Tibial nerve (tissue), 4 donors: Measurements from ENCODE around the gene DAPK1. TPM values are rescaled to one million over a fixed set of nuclear protein-coding genes. Genes with fewer than 3 reads are reported as not detected.

Experiments used
- DNase-seq, 2 donors: peaks; one replicate each; pipeline ENCODE4 v3.0.0-alpha.2; 2019; ENCODE audit warnings: low spot score in 2 of 2
- H3K27ac ChIP-seq, 4 donors: fragments of 200-600 bp; sonication (generic) in 3 of 4; one replicate each; pipeline ENCODE4 v1.5.1; 2017 to 2019; ENCODE audit warnings: mild to moderate bottlenecking in 1 of 4
- H3K27me3 ChIP-seq, 2 donors: fragments of 200-600 bp; sonication (generic) in 1 of 2; one replicate each; pipeline versions ENCODE4 v1.5.1 to v1.6.0; 2017 to 2019
- H3K36me3 ChIP-seq, 3 donors: fragments of 200-600 bp; sonication (generic); one replicate each; pipeline ENCODE4 v1.5.1; 2018 to 2019
- H3K4me1 ChIP-seq, 4 donors: fragments of 200-600 bp; sonication (generic) in 3 of 4; one replicate each; pipeline ENCODE4 v1.5.1; 2017 to 2019
- H3K4me3 ChIP-seq, 4 donors: fragments of 200-600 bp; sonication (generic) in 3 of 4; one replicate each; pipeline ENCODE4 v1.5.1; 2017 to 2019; ENCODE audit warnings: mild to moderate bottlenecking in 1 of 4, moderate library complexity in 1 of 4
- H3K9me3 ChIP-seq, 4 donors: fragments of 200-600 bp; sonication (generic) in 3 of 4; one replicate each; pipeline ENCODE4 v1.5.1; 2017 to 2019
- EP300 ChIP-seq, 2 donors: sonication (generic); formaldehyde crosslinking; IDR thresholded peaks; one replicate each; pipeline ENCODE4 v1.6.1; 2017; ENCODE audit warnings: antibody characterized with exemption in 2 of 2, mild to moderate bottlenecking in 1 of 2
- POLR2A ChIP-seq, 2 donors: fragments of 450-650 bp; IDR thresholded peaks; one replicate each; pipeline ENCODE4 v1.6.1; 2017; ENCODE audit warnings: antibody characterized with exemption in 2 of 2, mild to moderate bottlenecking in 2 of 2, moderate library complexity in 2 of 2
- WGBS, 2 donors: methylation state at CpG; one replicate each; pipeline ENCODE4 v1.1.5; 2018; 5-methylcytosine and 5-hydroxymethylcytosine counted together
- total RNA-seq, 4 donors: library from RNA; depleted of rRNA; stranded (reverse); fragments of >200 nt; gene quantifications; one replicate each; pipeline ENCODE4 v1.1.0, GENCODE V29; 2016
- TF ChIP-seq, protein P1 (sequence below), 5 experiments: fragments of 200-600 bp in 3 of 5; fragments of 450-650 bp in 2 of 5; sonication (generic) in 3 of 5; IDR thresholded peaks; one replicate each; pipeline ENCODE4 v1.5.1; 2016 to 2019; ENCODE audit warnings: antibody characterized with exemption in 5 of 5, mild to moderate bottlenecking in 3 of 5, moderate library complexity in 2 of 5

Gene DAPK1
- total RNA-seq, 4 donors from 2014 or later, result 58.8 to 97.3 (median 64.2) TPM

DNA sequence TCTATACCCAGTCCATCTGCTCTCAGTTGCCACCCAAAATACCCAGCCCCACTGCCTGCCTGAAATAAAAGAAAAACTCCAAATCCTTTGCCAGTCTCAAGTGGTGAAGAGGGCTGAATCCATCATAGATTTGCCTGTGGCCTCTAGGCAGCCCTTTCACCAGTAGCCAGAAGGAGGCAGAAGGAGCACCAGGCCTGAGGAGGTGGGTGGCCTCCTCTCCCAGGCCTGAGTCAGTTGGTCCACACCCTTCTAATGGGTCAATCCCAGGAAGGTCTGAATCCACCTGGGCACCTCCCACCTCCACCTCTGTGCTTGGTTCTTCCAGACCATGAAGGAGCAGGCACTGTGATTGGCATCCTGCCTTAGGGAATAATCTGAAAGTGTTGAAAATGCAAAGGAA, 97.0 kb downstream of the DAPK1 start:
- DNase-seq, result no peak
- Histone ChIP-seq H3K36me3 (no peaks in the 10 kb centered on the region), H3K9me3 (no peaks in the 10 kb centered on the region), H3K4me3 (no peak overlapping the region), H3K27me3 (no peaks in the 10 kb centered on the region), H3K27ac (peak overlapping the region in 1 of 4 donors; percentile 17), H3K4me1 (peaks cover 0 to 37% (median 21%) of the 10 kb centered on the region in 4 donors)
- TF ChIP-seq EP300 (IDR thresholded peaks at IDR 0.05) (no peak), POLR2A (IDR thresholded peaks at IDR 0.05) (no peak)
- TF ChIP-seq, protein P1, sequence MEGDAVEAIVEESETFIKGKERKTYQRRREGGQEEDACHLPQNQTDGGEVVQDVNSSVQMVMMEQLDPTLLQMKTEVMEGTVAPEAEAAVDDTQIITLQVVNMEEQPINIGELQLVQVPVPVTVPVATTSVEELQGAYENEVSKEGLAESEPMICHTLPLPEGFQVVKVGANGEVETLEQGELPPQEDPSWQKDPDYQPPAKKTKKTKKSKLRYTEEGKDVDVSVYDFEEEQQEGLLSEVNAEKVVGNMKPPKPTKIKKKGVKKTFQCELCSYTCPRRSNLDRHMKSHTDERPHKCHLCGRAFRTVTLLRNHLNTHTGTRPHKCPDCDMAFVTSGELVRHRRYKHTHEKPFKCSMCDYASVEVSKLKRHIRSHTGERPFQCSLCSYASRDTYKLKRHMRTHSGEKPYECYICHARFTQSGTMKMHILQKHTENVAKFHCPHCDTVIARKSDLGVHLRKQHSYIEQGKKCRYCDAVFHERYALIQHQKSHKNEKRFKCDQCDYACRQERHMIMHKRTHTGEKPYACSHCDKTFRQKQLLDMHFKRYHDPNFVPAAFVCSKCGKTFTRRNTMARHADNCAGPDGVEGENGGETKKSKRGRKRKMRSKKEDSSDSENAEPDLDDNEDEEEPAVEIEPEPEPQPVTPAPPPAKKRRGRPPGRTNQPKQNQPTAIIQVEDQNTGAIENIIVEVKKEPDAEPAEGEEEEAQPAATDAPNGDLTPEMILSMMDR (IDR thresholded peaks at IDR 0.05), result no peak

DNA sequence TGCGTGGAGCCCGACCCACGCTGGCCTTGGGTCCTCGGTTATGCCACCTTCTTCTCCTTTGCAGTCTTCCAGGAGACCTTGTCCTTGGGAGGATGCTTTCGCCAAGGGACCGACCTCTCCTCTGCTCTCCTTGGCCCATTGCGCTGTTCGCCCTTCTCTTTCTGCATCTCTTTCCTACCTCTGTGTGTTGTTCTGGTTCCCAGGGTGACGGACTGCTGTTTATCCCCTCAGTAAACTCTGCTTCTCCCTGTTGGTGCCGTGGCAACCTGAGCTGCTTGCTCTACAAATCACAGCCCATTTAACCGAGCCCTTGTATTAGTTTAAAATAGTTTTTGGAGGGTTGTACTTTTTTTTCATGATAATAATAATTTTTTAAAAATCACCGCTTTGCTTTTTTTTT, 97.9 kb downstream of the DAPK1 start:
- DNase-seq, result no peak
- no peaks in the 10 kb centered on the region for H3K27me3 ChIP-seq
- H3K27ac ChIP-seq, result no peak overlapping the region
- TF ChIP-seq EP300 (IDR thresholded peaks at IDR 0.05) (no peak), POLR2A (IDR thresholded peaks at IDR 0.05) (no peak)
- TF ChIP-seq, protein P1 (IDR thresholded peaks at IDR 0.05), result no peak
- no peak overlapping the region for H3K4me3 ChIP-seq
- H3K9me3 ChIP-seq, result no peaks in the 10 kb centered on the region
- no peaks in the 10 kb centered on the region for H3K36me3 ChIP-seq
- H3K4me1 ChIP-seq, result peaks cover 0 to 40% (median 24%) of the 10 kb centered on the region in 4 donors
- WGBS, 2 donors, result 87 to 90% methylated on average over 12 of the region's 12 CpGs

DNA sequence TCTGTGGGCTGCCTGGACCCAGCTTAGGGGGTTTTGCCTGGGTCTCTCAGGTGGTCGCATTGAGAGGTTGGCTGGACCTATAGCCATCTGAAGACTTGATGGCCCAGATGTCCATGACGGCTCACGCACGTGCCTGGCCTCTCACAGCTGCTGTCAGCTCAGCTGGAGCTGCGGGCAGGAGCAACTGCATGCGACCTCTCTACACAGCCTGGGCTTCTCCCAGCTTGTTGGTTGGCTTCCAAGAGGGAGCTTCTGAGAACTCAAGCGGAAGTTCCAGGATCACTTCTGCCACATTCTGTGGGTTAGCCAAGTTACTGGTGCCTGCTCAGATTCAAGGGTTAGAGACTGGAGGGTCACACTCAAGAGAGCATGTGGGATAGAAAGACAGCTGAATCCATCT, 99.2 kb downstream of the DAPK1 start:
- TF ChIP-seq, protein P1 (IDR thresholded peaks at IDR 0.05), result no peak
- TF ChIP-seq POLR2A (IDR thresholded peaks at IDR 0.05), result no peak
- TF ChIP-seq EP300 (IDR thresholded peaks at IDR 0.05), result no peak
- H3K27me3 ChIP-seq, result no peaks in the 10 kb centered on the region
- no peak overlapping the region for H3K27ac ChIP-seq
- no peak overlapping the region for H3K4me3 ChIP-seq
- H3K4me1 ChIP-seq, result peaks cover 0 to 45% (median 26%) of the 10 kb centered on the region in 4 donors
- WGBS, 2 donors, result 54 to 78% methylated on average over 3 to 7 of the region's 7 CpGs
- no peaks in the 10 kb centered on the region for H3K36me3 ChIP-seq
- no peaks in the 10 kb centered on the region for H3K9me3 ChIP-seq
- peak in 1 of 2 donors; percentile 21 for DNase-seq

DNA sequence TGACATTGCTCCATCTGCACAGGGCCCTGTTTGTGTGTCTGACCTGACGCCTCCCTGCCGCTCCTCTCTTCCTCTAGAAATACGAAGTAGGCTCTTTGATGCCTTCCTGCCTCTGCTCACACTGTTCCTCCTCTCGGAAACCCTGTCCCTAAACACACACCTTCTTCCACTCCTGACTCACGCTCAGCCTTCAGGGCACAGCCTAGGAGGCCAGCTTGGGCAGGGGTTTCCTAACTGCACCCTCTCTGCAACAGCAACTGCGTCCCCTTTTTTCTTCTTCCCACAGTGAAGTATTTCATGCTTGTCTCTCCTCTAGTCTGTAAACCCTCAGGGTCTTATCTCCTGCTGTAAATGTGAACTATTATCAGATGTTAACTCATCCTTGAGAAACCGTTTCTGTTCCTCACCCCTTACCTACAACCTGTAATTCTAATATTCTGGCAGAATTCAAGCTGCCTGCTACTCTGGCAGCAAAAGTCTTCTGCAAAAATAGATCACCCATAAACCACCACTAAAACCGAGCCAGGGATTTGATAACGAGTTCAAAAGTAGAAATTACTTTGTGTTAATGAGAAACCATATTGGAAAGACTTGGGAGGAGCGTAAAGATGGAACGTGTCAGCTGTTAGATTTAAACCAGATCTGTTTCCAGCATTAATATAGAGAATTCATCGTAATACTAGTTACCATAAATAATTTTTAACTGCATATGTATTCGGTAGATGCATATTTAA, 100.2 kb downstream of the DAPK1 start:
- WGBS, 2 donors, result 86 to 87% methylated on average over 13 of the region's 13 CpGs
- Histone ChIP-seq H3K36me3 (no peaks in the 10 kb centered on the region), H3K4me1 (peaks cover 0 to 35% (median 20%) of the 10 kb centered on the region in 4 donors)

More for the DNA sequence above, 100.2 kb downstream of the DAPK1 start:
- no peaks in the 10 kb centered on the region for H3K9me3 ChIP-seq
- DNase-seq, result no peak
- H3K27me3 ChIP-seq, result no peaks in the 10 kb centered on the region
- no peak overlapping the region for H3K4me3 ChIP-seq
- TF ChIP-seq POLR2A (IDR thresholded peaks at IDR 0.05) (no peak), EP300 (IDR thresholded peaks at IDR 0.05) (no peak)
- TF ChIP-seq, protein P1 (IDR thresholded peaks at IDR 0.05), result no peak
- no peak overlapping the region for H3K27ac ChIP-seq
